GM21576 (cell line): ENCODE data around the gene HOXC9.
"Not testable (repeated sequence)": the region's sequence is repeated elsewhere in the genome, so short reads cannot be mapped to it uniquely, and the experiment has no call there.

Source experiments
- ATAC-seq: cut with Tn5 transposase; IDR thresholded peaks from one replicate; pipeline ENCODE4 v1.9.1; 2021; ENCODE audit warnings: mild to moderate bottlenecking, moderate library complexity; ENCODE audit not compliant: unreplicated experiment

The HOXC9 gene

GRCh38 chr12:54037360-54038283 lies 37.7 kb downstream of the HOXC9 start:
- ATAC-seq: no peak

GRCh38 chr12:54038284-54038870 lies 38.4 kb downstream of the HOXC9 start:
- ATAC-seq: no peak

- ATAC-seq: no peak
Observed at GRCh38 chr12:54038871-54039414, 39.0 kb downstream of the HOXC9 start.

- ATAC-seq: no peak
Observed at GRCh38 chr12:54039417-54040147, 39.6 kb downstream of the HOXC9 start.

- no peak for ATAC-seq
Observed at GRCh38 chr12:54040148-54040494, 40.2 kb downstream of the HOXC9 start.

GRCh38 chr12:54040648-54041047 lies 40.7 kb downstream of the HOXC9 start:
- no peak for ATAC-seq

GRCh38 chr12:54041097-54041690 lies 41.2 kb downstream of the HOXC9 start:
- no peak for ATAC-seq

- not testable (repeated sequence) for ATAC-seq
Observed at GRCh38 chr12:54042033-54042432, 42.1 kb downstream of the HOXC9 start.

GRCh38 chr12:54042970-54043853 lies 43.3 kb downstream of the HOXC9 start:
- no peak for ATAC-seq

- ATAC-seq: no peak
Observed at GRCh38 chr12:54044425-54045103, 44.6 kb downstream of the HOXC9 start.

- no peak for ATAC-seq
Observed at GRCh38 chr12:54045401-54045800, 45.4 kb downstream of the HOXC9 start.

GRCh38 chr12:54045868-54046521 lies 46.0 kb downstream of the HOXC9 start:
- no peak for ATAC-seq

- no peak for ATAC-seq
Observed at GRCh38 chr12:54046809-54047159, 46.8 kb downstream of the HOXC9 start.

- no peak for ATAC-seq
Observed at GRCh38 chr12:54047160-54047963, 47.4 kb downstream of the HOXC9 start.

- no peak for ATAC-seq
Observed at GRCh38 chr12:54047964-54048303, 48.0 kb downstream of the HOXC9 start.

GRCh38 chr12:54048406-54049093 lies 48.6 kb downstream of the HOXC9 start:
- no peak for ATAC-seq

GRCh38 chr12:54049108-54049507 lies 49.1 kb downstream of the HOXC9 start:
- no peak for ATAC-seq

GRCh38 chr12:54050482-54050810 lies 50.5 kb downstream of the HOXC9 start:
- ATAC-seq: no peak
